Fibroblast of the aortic adventitia (primary cell): Measurements from ENCODE around the gene BCL11B. TPM values are rescaled to one million over a fixed set of nuclear protein-coding genes. Genes with fewer than 3 reads are reported as not detected.

Experiments
- DNase-seq: peaks from one replicate; pipeline ENCODE4 v3.0.0-alpha.2; 2010; ENCODE audit warnings: low read depth
- H3K4me3 ChIP-seq: 2 replicates; pipeline ENCODE4 v1.5.1; 2011; ENCODE audit warnings: low read depth, mild to moderate bottlenecking, control low read depth, low read length, moderate library complexity
- total RNA-seq: library from RNA; depleted of rRNA; stranded (reverse); fragments of >200 nt; gene quantifications from 2 replicates; pipeline ENCODE4 v1.2.3, GENCODE V29; 2012; ENCODE audit warnings: low replicate concordance
- TF ChIP-seq, protein P1 (sequence below): IDR thresholded peaks from 2 replicates; pipeline ENCODE4 v1.5.1; 2011; ENCODE audit warnings: mild to moderate bottlenecking, low read length, control low read depth, inconsistent platforms; ENCODE audit not compliant: insufficient read depth

The BCL11B gene
- total RNA-seq, 1 donor, result 0.09 TPM

- no peak overlapping the region for H3K4me3 ChIP-seq
- no peak for DNase-seq
- TF ChIP-seq, protein P1, sequence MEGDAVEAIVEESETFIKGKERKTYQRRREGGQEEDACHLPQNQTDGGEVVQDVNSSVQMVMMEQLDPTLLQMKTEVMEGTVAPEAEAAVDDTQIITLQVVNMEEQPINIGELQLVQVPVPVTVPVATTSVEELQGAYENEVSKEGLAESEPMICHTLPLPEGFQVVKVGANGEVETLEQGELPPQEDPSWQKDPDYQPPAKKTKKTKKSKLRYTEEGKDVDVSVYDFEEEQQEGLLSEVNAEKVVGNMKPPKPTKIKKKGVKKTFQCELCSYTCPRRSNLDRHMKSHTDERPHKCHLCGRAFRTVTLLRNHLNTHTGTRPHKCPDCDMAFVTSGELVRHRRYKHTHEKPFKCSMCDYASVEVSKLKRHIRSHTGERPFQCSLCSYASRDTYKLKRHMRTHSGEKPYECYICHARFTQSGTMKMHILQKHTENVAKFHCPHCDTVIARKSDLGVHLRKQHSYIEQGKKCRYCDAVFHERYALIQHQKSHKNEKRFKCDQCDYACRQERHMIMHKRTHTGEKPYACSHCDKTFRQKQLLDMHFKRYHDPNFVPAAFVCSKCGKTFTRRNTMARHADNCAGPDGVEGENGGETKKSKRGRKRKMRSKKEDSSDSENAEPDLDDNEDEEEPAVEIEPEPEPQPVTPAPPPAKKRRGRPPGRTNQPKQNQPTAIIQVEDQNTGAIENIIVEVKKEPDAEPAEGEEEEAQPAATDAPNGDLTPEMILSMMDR, result no peak
Measured at GRCh38 chr14:99250636-99251208, 21.3 kb downstream of the BCL11B start.

- H3K4me3 ChIP-seq, result no peak overlapping the region
- DNase-seq, result no peak
- TF ChIP-seq, protein P1, result no peak
Measured at GRCh38 chr14:99249389-99249788, 22.6 kb downstream of the BCL11B start.

DNA sequence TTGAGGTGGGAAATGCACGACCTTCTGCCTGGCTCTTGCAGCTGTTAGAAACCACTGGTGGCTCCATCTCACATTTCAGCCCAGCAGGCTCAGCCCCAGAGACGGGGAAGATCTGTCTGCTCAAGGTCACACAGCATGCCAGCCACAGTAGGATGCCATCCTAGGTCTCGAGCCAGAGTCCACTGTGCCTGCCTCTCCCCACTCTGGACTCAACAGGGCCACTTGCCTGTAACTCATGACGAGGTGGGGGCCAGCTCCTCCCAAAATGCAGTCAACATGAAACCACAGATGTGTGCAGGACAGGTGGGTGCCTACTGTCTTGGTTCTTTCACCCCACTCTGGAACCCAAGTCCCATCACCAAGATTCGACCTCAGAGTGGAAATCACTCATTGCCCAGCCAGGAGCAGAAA is 23.2 kb downstream of the BCL11B start:
- no peak overlapping the region for H3K4me3 ChIP-seq
- TF ChIP-seq, protein P1, result no peak
- DNase-seq, result no peak

GRCh38 chr14:99247772-99248171 is 24.2 kb downstream of the BCL11B start:
- TF ChIP-seq, protein P1, result no peak
- no peak overlapping the region for H3K4me3 ChIP-seq
- DNase-seq, result no peak

DNA sequence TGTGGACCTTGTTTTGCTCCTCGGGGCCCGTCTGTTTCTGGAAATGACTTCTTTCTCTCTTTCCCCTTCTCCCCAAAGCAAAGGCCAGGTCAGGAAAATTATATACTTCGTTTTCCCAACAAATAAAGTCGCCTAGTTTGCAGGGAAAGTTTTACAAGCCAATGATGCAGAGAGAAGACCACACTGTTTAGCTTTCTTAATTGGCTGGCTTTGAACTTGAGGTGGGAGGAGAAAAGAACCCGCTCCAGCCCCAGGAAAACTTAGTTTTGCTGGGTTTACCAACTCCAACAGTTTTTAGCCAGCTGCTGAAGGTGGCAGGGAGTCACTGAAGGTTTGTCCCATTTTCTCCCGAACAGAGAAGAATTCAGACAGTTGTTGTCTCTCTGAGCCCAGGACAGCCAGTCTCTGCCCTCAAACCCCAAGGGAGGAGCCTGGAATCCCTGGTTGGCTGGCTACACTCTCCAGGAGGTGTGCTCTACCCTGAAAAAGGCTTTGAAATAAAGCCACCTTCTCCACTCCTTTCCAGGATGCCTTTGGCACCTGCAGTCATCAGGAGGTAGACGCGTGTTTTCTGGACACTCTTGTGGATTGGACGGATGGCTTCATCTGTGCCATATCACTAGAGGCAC is 24.8 kb downstream of the BCL11B start:
- DNase-seq, result no peak
- TF ChIP-seq, protein P1, result no peak
- H3K4me3 ChIP-seq, result no peak overlapping the region

GRCh38 chr14:99246536-99247097 is 25.4 kb downstream of the BCL11B start:
- DNase-seq, result no peak
- TF ChIP-seq, protein P1, result no peak
- H3K4me3 ChIP-seq, result no peak overlapping the region
